Lower lobe of right lung (tissue), 2 donors: ENCODE measurements around the gene LAGE3. TPM values are rescaled to one million over a fixed set of nuclear protein-coding genes. Genes with fewer than 3 reads are reported as not detected.
A peak's percentile ranks its signal among the peaks of the same experiment; 100 is the strongest.

Experiments used
- ATAC-seq, 2 donors: fragments of 200-7000 bp; cut with Tn5 transposase; one replicate each; pipeline ENCODE4 v1.9.1; 2020 to 2022; ENCODE audit warnings: mild to moderate bottlenecking in 2 of 2, moderate library complexity in 2 of 2
- DNase-seq: peaks from one replicate; pipeline ENCODE4 v3.0.0-alpha.2; 2020
- H3K27ac ChIP-seq: fragments of 200-600 bp; one replicate; pipeline ENCODE4 v1.8.0; 2022
- H3K27me3 ChIP-seq: fragments of 200-600 bp; one replicate; pipeline ENCODE4 v1.8.0; 2022; ENCODE audit warnings: low read depth
- H3K36me3 ChIP-seq: fragments of 200-600 bp; one replicate; pipeline ENCODE4 v1.8.0; 2022; ENCODE audit warnings: mild to moderate bottlenecking
- H3K4me1 ChIP-seq: fragments of 200-600 bp; one replicate; pipeline ENCODE4 v1.8.0; 2022
- H3K4me3 ChIP-seq: fragments of 200-600 bp; one replicate; pipeline ENCODE4 v1.8.0; 2022; ENCODE audit warnings: mild to moderate bottlenecking
- H3K9me3 ChIP-seq: fragments of 200-600 bp; one replicate; pipeline ENCODE4 v1.8.0; 2022
- CTCF ChIP-seq: fragments of 200-600 bp; IDR thresholded peaks from one replicate; pipeline ENCODE4 v1.8.0; 2022; ENCODE audit warnings: antibody characterized with exemption, mild to moderate bottlenecking
- intact Hi-C: fragments of 100-400 bp; cut with DNase I; formaldehyde crosslinking; loops from one replicate; pipeline ENCODE4 v1.11.0; 2022
- total RNA-seq: library from RNA; stranded (reverse); fragmentation: NEBNext Ultra II Directional; extraction: Animal tissue kit (Norgen Biotek cat#: 25700); gene quantifications from one replicate; pipeline ENCODE4 v1.2.1, GENCODE V29; 2021
- donor health status: DM: no; HTN: yes; CAD: no; lungs with severe emphysema.

The LAGE3 gene
- total RNA-seq, 1 donor from 2014 or later, result 20.4 TPM

- intact Hi-C loops, result no loop called here
- no peak for TF ChIP-seq CTCF
- ATAC-seq, result no peak
- no peak overlapping the region for H3K4me3 ChIP-seq
- H3K27me3 ChIP-seq, result no peaks in the 10 kb centered on the region
- no peaks in the 10 kb centered on the region for H3K36me3 ChIP-seq
- no peak overlapping the region for H3K27ac ChIP-seq
- no peaks in the 10 kb centered on the region for H3K4me1 ChIP-seq
- H3K9me3 ChIP-seq, result no peaks in the 10 kb centered on the region
- no peak for DNase-seq
Measured at GRCh38 chrX:154495472-154495922, 16.4 kb upstream of the LAGE3 start.

GRCh38 chrX:154494715-154495114 is 15.6 kb upstream of the LAGE3 start:
- no peaks in the 10 kb centered on the region for H3K27me3 ChIP-seq
- DNase-seq (no peak), ATAC-seq (no peak)
- no peak overlapping the region for H3K4me3 ChIP-seq
- no peaks in the 10 kb centered on the region for H3K36me3 ChIP-seq
- no peaks in the 10 kb centered on the region for H3K9me3 ChIP-seq
- intact Hi-C loops, result no loop called here
- TF ChIP-seq CTCF, result no peak
- no peak overlapping the region for H3K27ac ChIP-seq
- H3K4me1 ChIP-seq, result peaks cover under 1% of the 10 kb centered on the region

- intact Hi-C loops, result no loop called here
- Histone ChIP-seq H3K27ac (peak within 1 kb of the TSS; percentile 94), H3K27me3 (no peaks in the 10 kb centered on the region), H3K4me1 (peaks cover 19% of the 10 kb centered on the region), H3K4me3 (peak within 1 kb of the TSS; percentile 63), H3K9me3 (no peaks in the 10 kb centered on the region), H3K36me3 (no peaks in the 10 kb centered on the region)
- DNase-seq, result peak; percentile 95
- ATAC-seq, result peak; percentile 92 to 96
- no peak for TF ChIP-seq CTCF
Measured at GRCh38 chrX:154490414-154491083, 11.5 kb upstream of the LAGE3 start, which contains the start of gene SLC10A3. Gene SLC10A3, minus strand, starts transcription at chrX:154490629. Its CDS starts 1,689 bp downstream, at chrX:154488940.

GRCh38 chrX:154490021-154490413 is 10.9 kb upstream of the LAGE3 start:
- Histone ChIP-seq H3K27me3 (no peaks in the 10 kb centered on the region), H3K36me3 (peaks cover 3% of the 10 kb centered on the region), H3K27ac (peak overlapping the region; percentile 94), H3K9me3 (no peaks in the 10 kb centered on the region), H3K4me1 (peaks cover 24% of the 10 kb centered on the region), H3K4me3 (peak overlapping the region; percentile 63)
- intact Hi-C loops, result no loop called here
- DNase-seq (no peak), ATAC-seq (peak; percentile 21 to 25)
- TF ChIP-seq CTCF, result no peak

- Histone ChIP-seq H3K27me3 (no peaks in the 10 kb centered on the region), H3K4me1 (peaks cover 25% of the 10 kb centered on the region), H3K27ac (no peak overlapping the region), H3K9me3 (no peaks in the 10 kb centered on the region), H3K36me3 (peaks cover 12% of the 10 kb centered on the region), H3K4me3 (peak overlapping the region; percentile 63)
- no peak for DNase-seq
- no peak for ATAC-seq
- intact Hi-C loops, result no loop called here
- TF ChIP-seq CTCF, result no peak
Measured at GRCh38 chrX:154489182-154489581, 10.1 kb upstream of the LAGE3 start.
